Ovary (tissue), 9 donors: ENCODE measurements around the gene NIPBL. TPM values are rescaled to one million over a fixed set of nuclear protein-coding genes. Genes with fewer than 3 reads are reported as not detected.
"Not testable (repeated sequence)": the region's sequence is repeated elsewhere in the genome, so short reads cannot be mapped to it uniquely, and the experiment has no call there.

Experiments
- DNase-seq, 5 donors: peaks; one replicate each; pipeline ENCODE4 v3.0.0-alpha.2; 2019 to 2020
- H3K27ac ChIP-seq, 2 donors: fragments of 200-600 bp; one replicate each; pipeline versions ENCODE4 v1.5.1 to v1.8.0; 2019 to 2022
- H3K27me3 ChIP-seq: fragments of 200-600 bp; one replicate; pipeline ENCODE4 v1.8.0; 2022
- H3K36me3 ChIP-seq: fragments of 200-600 bp; sonication (generic); one replicate; pipeline ENCODE4 v1.5.1; 2019
- H3K4me1 ChIP-seq: one replicate; pipeline ENCODE4 v1.8.1; 2013; ENCODE audit warnings: mild to moderate bottlenecking, moderate library complexity; ENCODE audit not compliant: insufficient read depth
- H3K4me3 ChIP-seq: fragments of 200-600 bp; sonication (generic); one replicate; pipeline ENCODE4 v1.5.1; 2017
- H3K9me3 ChIP-seq, 2 donors: fragments of 200-600 bp in 1 of 2; sonication (generic) in 1 of 2; one replicate each; pipeline versions ENCODE4 v1.5.1 to v1.8.1; 2013 to 2019; ENCODE audit warnings: mild to moderate bottlenecking in 1 of 2, moderate library complexity in 1 of 2
- CTCF ChIP-seq, 3 donors: fragments of 450-650 bp in 2 of 3; fragments of 200-600 bp in 1 of 3; IDR thresholded peaks; one replicate each; pipeline versions ENCODE4 v1.5.1 to v1.8.0; 2016 to 2022; ENCODE audit warnings: antibody characterized with exemption in 3 of 3, mild to moderate bottlenecking in 1 of 3
- EP300 ChIP-seq: sonication (generic); formaldehyde crosslinking; IDR thresholded peaks from one replicate; pipeline ENCODE4 v1.6.1; 2017; ENCODE audit warnings: antibody characterized with exemption
- POLR2A ChIP-seq: fragments of 450-650 bp; IDR thresholded peaks from one replicate; pipeline ENCODE4 v1.6.1; 2017; ENCODE audit warnings: antibody characterized with exemption, mild to moderate bottlenecking, moderate library complexity
- WGBS, 3 donors: extraction: QIAGEN DNeasy Blood & Tissue Kit in 1 of 3; methylation state at CpG; one replicate each; pipeline versions ENCODE4 v1.1.5 to v1.1.7; 2013 to 2017; 5-methylcytosine and 5-hydroxymethylcytosine counted together
- intact Hi-C, 4 donors: fragments of 100-400 bp; cut with DNase I; formaldehyde crosslinking; loops; one replicate each; pipeline versions ENCODE4 v1.11.0 to v1.15.1; 2022 to 2023
- polyA plus RNA-seq, 2 donors: library from polyadenylated mRNA; stranded (reverse); fragments of 200-250 nt in 1 of 2; fragments of 350-450 nt in 1 of 2; fragmentation: Illumina TruSeq in 1 of 2; extraction: RNeasy Lipid Tissue Mini Kit (QIAGEN cat#74804) in 1 of 2; gene quantifications; one replicate each; pipeline ENCODE4 v1.2.3, GENCODE V29; 2013 to 2014
- total RNA-seq, 7 donors: library from RNA; depleted of rRNA in 2 of 7; stranded (reverse); fragments of >200 nt in 2 of 7; fragmentation: NEBNext Ultra II Directional in 3 of 7; extraction: Animal tissue kit (Norgen Biotek cat#: 25700) in 3 of 7; gene quantifications; one replicate each; pipeline versions ENCODE4 v1.1.0 to v1.2.4, GENCODE V29; 2016 to 2023
- donor health status: DM: no; HTN: no; CAD: no; lungs with moderate emphysema.
- donor health status: DM: no; HTN: no; CAD: no.
- donor health status: Bipolar disorder and iron deficiency.
- donor health status: DM: yes; HTN: yes; CAD: no.
- donor health status: DM: no; HTN: no; CAD: no.
- donor health status: DM: yes; HTN: yes; CAD: no.

NIPBL gene
- total and polyA plus RNA-seq, 9 donors = 20.8 to 73.1 (median 61.7) TPM

- Histone ChIP-seq H3K36me3 (no peaks in the 10 kb centered on the region), H3K9me3 (no peaks in the 10 kb centered on the region), H3K4me3 (no peak overlapping the region), H3K27ac (no peak overlapping the region), H3K27me3 (no peaks in the 10 kb centered on the region), H3K4me1 (peaks cover 1% of the 10 kb centered on the region)
- TF ChIP-seq POLR2A (no peak), EP300 (no peak), CTCF (IDR thresholded peaks at IDR 0.05) (no peak)
- intact Hi-C loops = no loop called here
- WGBS, 3 donors = 89 to 91% (median 90%) methylated on average over 8 of the region's 8 CpGs
- no peak for DNase-seq
Observed at GRCh38 chr5:36896476-36896875, 19.9 kb downstream of the NIPBL start.

- no peaks in the 10 kb centered on the region for H3K27me3 ChIP-seq
- H3K36me3 ChIP-seq = no peaks in the 10 kb centered on the region
- no peak for TF ChIP-seq POLR2A
- no peak for TF ChIP-seq CTCF (IDR thresholded peaks at IDR 0.05)
- TF ChIP-seq EP300 = no peak
- H3K27ac ChIP-seq = no peak overlapping the region
- H3K9me3 ChIP-seq = no peaks in the 10 kb centered on the region
- WGBS, 3 donors = 31 to 57% (median 33%) methylated on average over 1 of the region's 1 CpG
- no peak for DNase-seq
- peaks cover 1% of the 10 kb centered on the region for H3K4me1 ChIP-seq
- no peak overlapping the region for H3K4me3 ChIP-seq
- intact Hi-C loops = no loop called here
Observed at GRCh38 chr5:36897616-36898015, 21.0 kb downstream of the NIPBL start.

GRCh38 chr5:36899860-36900259 lies 23.3 kb downstream of the NIPBL start:
- Histone ChIP-seq H3K9me3 (no peaks in the 10 kb centered on the region), H3K27me3 (no peaks in the 10 kb centered on the region), H3K36me3 (no peaks in the 10 kb centered on the region), H3K27ac (no peak overlapping the region), H3K4me3 (no peak overlapping the region), H3K4me1 (peaks cover 3% of the 10 kb centered on the region)
- no peak for TF ChIP-seq EP300
- TF ChIP-seq CTCF (IDR thresholded peaks at IDR 0.05) = no peak
- no peak for TF ChIP-seq POLR2A
- DNase-seq = no peak
- intact Hi-C loops = no loop called here
- WGBS, 3 donors = 66 to 67% (median 67%) methylated on average over 1 of the region's 1 CpG

GRCh38 chr5:36900283-36900682 lies 23.7 kb downstream of the NIPBL start:
- no peak for DNase-seq
- no peaks in the 10 kb centered on the region for H3K27me3 ChIP-seq
- H3K36me3 ChIP-seq = no peaks in the 10 kb centered on the region
- intact Hi-C loops = no loop called here
- H3K4me1 ChIP-seq = peaks cover 3% of the 10 kb centered on the region
- no peaks in the 10 kb centered on the region for H3K9me3 ChIP-seq
- H3K4me3 ChIP-seq = no peak overlapping the region
- no peak overlapping the region for H3K27ac ChIP-seq
- TF ChIP-seq CTCF (IDR thresholded peaks at IDR 0.05) = no peak
- no peak for TF ChIP-seq EP300
- TF ChIP-seq POLR2A = no peak
- WGBS, 3 donors = 59 to 68% (median 59%) methylated on average over 2 of the region's 2 CpGs

DNA sequence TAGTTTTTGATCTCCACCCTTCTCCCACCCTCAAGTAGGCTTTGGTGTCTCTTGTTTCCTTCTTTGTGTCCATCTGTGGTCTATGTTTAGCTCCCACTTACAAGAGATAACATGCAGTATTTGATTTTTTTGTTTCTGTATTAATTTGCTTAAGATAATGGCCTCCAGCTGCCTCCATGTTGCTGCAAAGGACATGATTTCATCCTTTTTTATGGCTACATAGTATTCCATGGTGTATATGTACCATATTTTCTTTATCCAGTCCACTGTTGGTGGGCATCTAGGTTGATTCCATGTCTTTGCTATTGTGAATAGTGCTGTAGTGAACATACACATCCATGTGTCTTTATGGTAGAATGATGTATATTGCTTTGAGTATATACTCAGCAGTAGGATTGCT lies 24.5 kb downstream of the NIPBL start:
- H3K4me1 ChIP-seq, intact Hi-C loops, H3K36me3 ChIP-seq, H3K4me3 ChIP-seq, H3K9me3 ChIP-seq, DNase-seq, H3K27me3 ChIP-seq, H3K27ac ChIP-seq: not testable (repeated sequence)
